ENCODE data around the gene OR2T1. TPM values are rescaled to one million over a fixed set of nuclear protein-coding genes. Genes with fewer than 3 reads are reported as not detected.
"Not testable (repeated sequence)": the region's sequence is repeated elsewhere in the genome, so short reads cannot be mapped to it uniquely, and the experiment has no call there.

Gene OR2T1
- total RNA-seq, 2 donors from 2014 or later, result not detected

GRCh38 chr1:248416226-248416625 is 13.4 kb downstream of the OR2T1 start:
- Mint-ChIP-seq H3K4me3 (no peak overlapping the region), H3K9me3 (peaks cover 3 to 6% of the 10 kb centered on the region in 2 donors), H3K4me1 (ENCODE audit: low read depth) (peaks cover 35% of the 10 kb centered on the region), H3K27ac (no peak overlapping the region), H3K36me3 (ENCODE audit: insufficient read depth in 2 of 2) (peaks cover 4 to 6% of the 10 kb centered on the region in 2 donors), H3K27me3 (ENCODE audit: low read depth) (no peaks in the 10 kb centered on the region)
- DNase-seq, result no peak
- ATAC-seq (replicated peaks in 1 of 2), result no peak

- Mint-ChIP-seq H3K9me3 (peaks cover 3 to 9% of the 10 kb centered on the region in 2 donors), H3K27me3 (ENCODE audit: low read depth) (no peaks in the 10 kb centered on the region), H3K36me3 (ENCODE audit: insufficient read depth in 2 of 2) (peaks cover 4 to 6% of the 10 kb centered on the region in 2 donors), H3K4me3 (no peak overlapping the region), H3K4me1 (ENCODE audit: low read depth) (peaks cover 35% of the 10 kb centered on the region), H3K27ac (no peak overlapping the region)
- DNase-seq (no peak), ATAC-seq (replicated peaks in 1 of 2) (no peak)
These were observed 15.0 kb downstream of the OR2T1 start for GRCh38 chr1:248417854-248418253.

GRCh38 chr1:248421384-248421783 is 18.5 kb downstream of the OR2T1 start:
- no peaks in the 10 kb centered on the region for H3K27me3 Mint-ChIP-seq (ENCODE audit: low read depth)
- peaks cover 6% of the 10 kb centered on the region in 2 donors for H3K9me3 Mint-ChIP-seq
- H3K4me1 Mint-ChIP-seq (ENCODE audit: low read depth), result peaks cover 22% of the 10 kb centered on the region
- DNase-seq (no peak), ATAC-seq (replicated peaks in 1 of 2) (no peak)
- peaks cover 4 to 6% of the 10 kb centered on the region in 2 donors for H3K36me3 Mint-ChIP-seq (ENCODE audit: insufficient read depth in 2 of 2)
- no peak overlapping the region for H3K4me3 Mint-ChIP-seq
- no peak overlapping the region for H3K27ac Mint-ChIP-seq

- H3K4me3 Mint-ChIP-seq; H3K27me3 Mint-ChIP-seq (ENCODE audit: low read depth); DNase-seq; H3K4me1 Mint-ChIP-seq (ENCODE audit: low read depth); H3K27ac Mint-ChIP-seq; H3K9me3 Mint-ChIP-seq; H3K36me3 Mint-ChIP-seq (ENCODE audit: insufficient read depth in 2 of 2); ATAC-seq (replicated peaks in 1 of 2): not testable (repeated sequence)
These were observed 24.8 kb downstream of the OR2T1 start for GRCh38 chr1:248427526-248428191.

- H3K9me3 Mint-ChIP-seq; H3K4me3 Mint-ChIP-seq; H3K27ac Mint-ChIP-seq; ATAC-seq (replicated peaks in 1 of 2); H3K36me3 Mint-ChIP-seq (ENCODE audit: insufficient read depth in 2 of 2); DNase-seq; H3K27me3 Mint-ChIP-seq (ENCODE audit: low read depth); H3K4me1 Mint-ChIP-seq (ENCODE audit: low read depth): not testable (repeated sequence)
These were observed 25.3 kb downstream of the OR2T1 start for GRCh38 chr1:248428192-248428533.

GRCh38 chr1:248431683-248432082 is 28.8 kb downstream of the OR2T1 start:
- H3K4me1 Mint-ChIP-seq (ENCODE audit: low read depth); H3K9me3 Mint-ChIP-seq; H3K27me3 Mint-ChIP-seq (ENCODE audit: low read depth); H3K27ac Mint-ChIP-seq; H3K4me3 Mint-ChIP-seq; ATAC-seq (replicated peaks in 1 of 2); H3K36me3 Mint-ChIP-seq (ENCODE audit: insufficient read depth in 2 of 2); DNase-seq: not testable (repeated sequence)

GRCh38 chr1:248432201-248432600 is 29.4 kb downstream of the OR2T1 start:
- not testable (repeated sequence) for H3K27me3 Mint-ChIP-seq (ENCODE audit: low read depth); H3K36me3 Mint-ChIP-seq (ENCODE audit: insufficient read depth in 2 of 2); ATAC-seq (replicated peaks in 1 of 2); H3K4me3 Mint-ChIP-seq; DNase-seq; H3K27ac Mint-ChIP-seq; H3K9me3 Mint-ChIP-seq; H3K4me1 Mint-ChIP-seq (ENCODE audit: low read depth)

GRCh38 chr1:248433811-248434415 is 31.1 kb downstream of the OR2T1 start:
- not testable (repeated sequence) for H3K27ac Mint-ChIP-seq; H3K27me3 Mint-ChIP-seq (ENCODE audit: low read depth); H3K4me1 Mint-ChIP-seq (ENCODE audit: low read depth); ATAC-seq (replicated peaks in 1 of 2); H3K36me3 Mint-ChIP-seq (ENCODE audit: insufficient read depth in 2 of 2); H3K4me3 Mint-ChIP-seq; H3K9me3 Mint-ChIP-seq; DNase-seq

GRCh38 chr1:248434913-248435312 is 32.1 kb downstream of the OR2T1 start:
- not testable (repeated sequence) for H3K4me3 Mint-ChIP-seq; H3K27ac Mint-ChIP-seq; H3K27me3 Mint-ChIP-seq (ENCODE audit: low read depth); H3K36me3 Mint-ChIP-seq (ENCODE audit: insufficient read depth in 2 of 2); DNase-seq; ATAC-seq (replicated peaks in 1 of 2); H3K4me1 Mint-ChIP-seq (ENCODE audit: low read depth); H3K9me3 Mint-ChIP-seq

GRCh38 chr1:248436303-248436702 is 33.5 kb downstream of the OR2T1 start:
- ATAC-seq (replicated peaks in 1 of 2); DNase-seq; H3K4me1 Mint-ChIP-seq (ENCODE audit: low read depth); H3K36me3 Mint-ChIP-seq (ENCODE audit: insufficient read depth in 2 of 2); H3K27ac Mint-ChIP-seq; H3K27me3 Mint-ChIP-seq (ENCODE audit: low read depth); H3K9me3 Mint-ChIP-seq; H3K4me3 Mint-ChIP-seq: not testable (repeated sequence)

- not testable (repeated sequence) for H3K27ac Mint-ChIP-seq; H3K9me3 Mint-ChIP-seq; H3K4me3 Mint-ChIP-seq; H3K36me3 Mint-ChIP-seq (ENCODE audit: insufficient read depth in 2 of 2); H3K4me1 Mint-ChIP-seq (ENCODE audit: low read depth); H3K27me3 Mint-ChIP-seq (ENCODE audit: low read depth); DNase-seq; ATAC-seq (replicated peaks in 1 of 2)
These were observed 35.8 kb downstream of the OR2T1 start for GRCh38 chr1:248438668-248439067.

GRCh38 chr1:248439283-248439682 is 36.4 kb downstream of the OR2T1 start:
- H3K4me3 Mint-ChIP-seq; H3K27ac Mint-ChIP-seq; ATAC-seq (replicated peaks in 1 of 2); H3K27me3 Mint-ChIP-seq (ENCODE audit: low read depth); DNase-seq; H3K9me3 Mint-ChIP-seq; H3K36me3 Mint-ChIP-seq (ENCODE audit: insufficient read depth in 2 of 2); H3K4me1 Mint-ChIP-seq (ENCODE audit: low read depth): not testable (repeated sequence)

- H3K4me1 Mint-ChIP-seq (ENCODE audit: low read depth); H3K27me3 Mint-ChIP-seq (ENCODE audit: low read depth); DNase-seq; H3K27ac Mint-ChIP-seq; H3K9me3 Mint-ChIP-seq; H3K36me3 Mint-ChIP-seq (ENCODE audit: insufficient read depth in 2 of 2); H3K4me3 Mint-ChIP-seq: not testable (repeated sequence)
- peak; percentile 63 to 72 for ATAC-seq (replicated peaks in 1 of 2)
These were observed 39.8 kb downstream of the OR2T1 start for GRCh38 chr1:248442500-248443277.
